NCI-H2227 treated with DMSO at 0.1 percent for 48 hours (cell line): ENCODE data around the gene RBM15.

ENCODE experiments used
- DNase-seq: peaks from one replicate; lab custom pipeline; 2025; lab: John Stamatoyannopoulos, UW

The RBM15 gene

GRCh38 chr1:110319332-110320167 lies 19.6 kb upstream of the RBM15 start:
- DNase-seq: no peak

GRCh38 chr1:110320168-110320518 lies 19.0 kb upstream of the RBM15 start:
- DNase-seq: no peak

- no peak for DNase-seq
These were observed 18.1 kb upstream of the RBM15 start for GRCh38 chr1:110321045-110321444.

- DNase-seq: no peak
These were observed 17.3 kb upstream of the RBM15 start for GRCh38 chr1:110321846-110322245.

GRCh38 chr1:110324667-110325066 lies 14.5 kb upstream of the RBM15 start:
- DNase-seq: no peak

GRCh38 chr1:110326826-110327225 lies 12.4 kb upstream of the RBM15 start:
- DNase-seq: no peak

- DNase-seq: no peak
These were observed 10.9 kb upstream of the RBM15 start for GRCh38 chr1:110328274-110328673.

GRCh38 chr1:110328700-110329099 lies 10.5 kb upstream of the RBM15 start:
- DNase-seq: no peak

- DNase-seq: no peak
These were observed 3.9 kb upstream of the RBM15 start for GRCh38 chr1:110335265-110335664.

- DNase-seq: no peak
These were observed 2.7 kb upstream of the RBM15 start for GRCh38 chr1:110336300-110337039.

- DNase-seq: peak; percentile 63
These were observed 1.4 kb upstream of the RBM15 start for GRCh38 chr1:110337704-110338308.

GRCh38 chr1:110338309-110338885 lies 780 bp upstream of the RBM15 start:
- peak; percentile 95 for DNase-seq

- peak; percentile 75 for DNase-seq
These were observed 430 bp downstream of the RBM15 start for GRCh38 chr1:110339407-110340206.

- DNase-seq: no peak
These were observed 961 bp downstream of the RBM15 start for GRCh38 chr1:110340207-110340468.

- no peak for DNase-seq
These were observed 2.1 kb downstream of the RBM15 start for GRCh38 chr1:110341146-110341871.

GRCh38 chr1:110341872-110342331 lies 2.7 kb downstream of the RBM15 start:
- DNase-seq: no peak

GRCh38 chr1:110343249-110343648 lies 4.1 kb downstream of the RBM15 start:
- DNase-seq: no peak

GRCh38 chr1:110344152-110344551 lies 5.0 kb downstream of the RBM15 start:
- DNase-seq: no peak

- DNase-seq: no peak
These were observed 6.3 kb downstream of the RBM15 start for GRCh38 chr1:110345480-110345879.

GRCh38 chr1:110346690-110347089 lies 7.5 kb downstream of the RBM15 start:
- DNase-seq: no peak

- peak; percentile 43 for DNase-seq
These were observed 8.2 kb downstream of the RBM15 start for GRCh38 chr1:110347182-110347893.
